H4 (cell line): ENCODE results near the gene HOXC12. TPM values are rescaled to one million over a fixed set of nuclear protein-coding genes. Genes with fewer than 3 reads are reported as not detected.

ENCODE experiments used
- DNase-seq: peaks from one replicate; pipeline ENCODE4 v3.0.0-alpha.2; 2015; ENCODE audit warnings: low spot score
- total RNA-seq: library from RNA; depleted of rRNA; stranded (reverse); fragments of >200 nt; shearing (Covaris generic); gene quantifications from 2 replicates; pipeline ENCODE4 v1.2.3, GENCODE V29; 2014; rRNA removed

The HOXC12 gene
- total RNA-seq: not detected in 2 replicates

GRCh38 chr12:53954694-53955035 is at the start of gene HOXC12:
HOXC12 (plus strand) TSS chr12:53954903; CDS start chr12:53954930, 27 bp downstream.
- DNase-seq: no peak

- DNase-seq: no peak
Observed at GRCh38 chr12:53907103-53907502, 47.6 kb upstream of the HOXC12 start.

- DNase-seq: no peak
Observed at GRCh38 chr12:53916788-53917655, 37.7 kb upstream of the HOXC12 start.

- DNase-seq: no peak
Observed at GRCh38 chr12:53924521-53925405, 29.9 kb upstream of the HOXC12 start.

GRCh38 chr12:53927220-53928029 is 27.3 kb upstream of the HOXC12 start:
- DNase-seq: no peak

- DNase-seq: no peak
Observed at GRCh38 chr12:53928054-53928835, 26.5 kb upstream of the HOXC12 start.

- no peak for DNase-seq
Observed at GRCh38 chr12:53929527-53929926, 25.2 kb upstream of the HOXC12 start.

- DNase-seq: no peak
Observed at GRCh38 chr12:53930591-53931255, 24.0 kb upstream of the HOXC12 start.

GRCh38 chr12:53931844-53932581 is 22.7 kb upstream of the HOXC12 start:
- DNase-seq: no peak

- DNase-seq: no peak
Observed at GRCh38 chr12:53932915-53933314, 21.8 kb upstream of the HOXC12 start.

GRCh38 chr12:53935383-53936341 is 19.0 kb upstream of the HOXC12 start:
- no peak for DNase-seq

GRCh38 chr12:53937099-53937498 is 17.6 kb upstream of the HOXC12 start:
- DNase-seq: no peak

- no peak for DNase-seq
Observed at GRCh38 chr12:53937596-53938325, 16.9 kb upstream of the HOXC12 start.

- peak; percentile 98 for DNase-seq
Observed at GRCh38 chr12:53938326-53939140, 16.2 kb upstream of the HOXC12 start, which contains the start of gene HOXC13. HOXC13 (plus strand) TSS chr12:53938831; CDS start chr12:53938907, 76 bp downstream.

GRCh38 chr12:53939141-53940108 is 15.3 kb upstream of the HOXC12 start:
- DNase-seq: no peak
